ENCODE data around the gene SPX.

Gene SPX

GRCh38 chr12:21529456-21529855, 3.4 kb downstream of the SPX start:
- intact Hi-C loops (cut with DNase I) = no loop called here
- DNase-seq = no peak

- intact Hi-C loops (cut with DNase I) = no loop called here
- DNase-seq = no peak
Observed at GRCh38 chr12:21538061-21538653, 12.1 kb downstream of the SPX start.

GRCh38 chr12:21539797-21540196, 13.7 kb downstream of the SPX start:
- intact Hi-C loops (cut with DNase I) = no loop called here
- no peak for DNase-seq

- no peak for DNase-seq
- intact Hi-C loops (cut with DNase I) = no loop called here
Observed at GRCh38 chr12:21541773-21542172, 15.7 kb downstream of the SPX start.

- intact Hi-C loops (cut with DNase I) = no loop called here
- no peak for DNase-seq
Observed at GRCh38 chr12:21542403-21542802, 16.3 kb downstream of the SPX start.

GRCh38 chr12:21543151-21543550, 17.1 kb downstream of the SPX start:
- intact Hi-C loops (cut with DNase I) = no loop called here
- no peak for DNase-seq

- intact Hi-C loops (cut with DNase I) = no loop called here
- DNase-seq = no peak
Observed at GRCh38 chr12:21545557-21545956, 19.5 kb downstream of the SPX start.

GRCh38 chr12:21546716-21547115, 20.6 kb downstream of the SPX start:
- intact Hi-C loops (cut with DNase I) = no loop called here
- DNase-seq = no peak

- intact Hi-C loops (cut with DNase I) = no loop called here
- DNase-seq = no peak
Observed at GRCh38 chr12:21547437-21547836, 21.3 kb downstream of the SPX start.

GRCh38 chr12:21551841-21552465, 25.9 kb downstream of the SPX start:
- intact Hi-C loops (cut with DNase I) = no loop called here
- no peak for DNase-seq

- DNase-seq = no peak
- intact Hi-C loops (cut with DNase I) = no loop called here
Observed at GRCh38 chr12:21552635-21553328, 26.7 kb downstream of the SPX start.

GRCh38 chr12:21553329-21553675, 27.2 kb downstream of the SPX start:
- DNase-seq = no peak
- intact Hi-C loops (cut with DNase I) = no loop called here

GRCh38 chr12:21558100-21558679, 32.1 kb downstream of the SPX start:
- DNase-seq = no peak

GRCh38 chr12:21559855-21560569, 33.9 kb downstream of the SPX start:
- no peak for DNase-seq
- intact Hi-C loops (cut with DNase I) = no loop called here

More at GRCh38 chr12:21558100-21558679, 32.1 kb downstream of the SPX start:
- intact Hi-C loops (cut with DNase I) = no loop called here

- DNase-seq = no peak
- intact Hi-C loops (cut with DNase I) = no loop called here
Observed at GRCh38 chr12:21561158-21561557, 35.1 kb downstream of the SPX start.

- intact Hi-C loops (cut with DNase I) = no loop called here
- no peak for DNase-seq
Observed at GRCh38 chr12:21562859-21563258, 36.8 kb downstream of the SPX start.

GRCh38 chr12:21566223-21566906, 40.3 kb downstream of the SPX start:
- intact Hi-C loops (cut with DNase I) = no loop called here
- no peak for DNase-seq

GRCh38 chr12:21566907-21567394, 40.9 kb downstream of the SPX start:
- no peak for DNase-seq

GRCh38 chr12:21568115-21568514, 42.0 kb downstream of the SPX start:
- no peak for DNase-seq
- intact Hi-C loops (cut with DNase I) = no loop called here

More at GRCh38 chr12:21566907-21567394, 40.9 kb downstream of the SPX start:
- intact Hi-C loops (cut with DNase I) = no loop called here

GRCh38 chr12:21571046-21571445, 45.0 kb downstream of the SPX start:
- DNase-seq = no peak
- intact Hi-C loops (cut with DNase I) = no loop called here
